Liver (tissue), 3 donors: ENCODE measurements around the gene IER2.

Experiments used
- CTCF ChIP-seq: fragments of 150-350 bp; IDR thresholded peaks from 2 replicates; pipeline ENCODE4 v1.5.1; 2017; ENCODE audit warnings: improper control_type of control experiment, low read depth, low read length; ENCODE audit not compliant: missing input control
- EGR1 ChIP-seq, 2 donors: IDR thresholded peaks; 2 replicates each; pipeline ENCODE4 v1.6.1; 2016 to 2018; ENCODE audit warnings: antibody characterized with exemption in 2 of 2, low read depth in 2 of 2
- GABPA ChIP-seq, 2 donors: IDR thresholded peaks in 1 of 2; conservative IDR thresholded peaks in 1 of 2; 2 replicates each; pipeline ENCODE4 v1.6.1; 2016; ENCODE audit warnings: antibody characterized with exemption in 2 of 2, mild to moderate bottlenecking in 1 of 2, moderate library complexity in 1 of 2
- HNF4A ChIP-seq, 2 donors: conservative IDR thresholded peaks; 2 replicates each; pipeline ENCODE4 v1.6.1; 2016; ENCODE audit warnings: antibody characterized with exemption in 2 of 2, mild to moderate bottlenecking in 2 of 2
- RAD21 ChIP-seq, 2 donors: IDR thresholded peaks; 2 replicates each; pipeline ENCODE4 v1.6.1; 2016; ENCODE audit warnings: antibody characterized with exemption in 2 of 2, mild to moderate bottlenecking in 2 of 2
- REST ChIP-seq: IDR thresholded peaks from 2 replicates; pipeline ENCODE4 v1.6.1; 2016; ENCODE audit warnings: antibody characterized with exemption, mild to moderate bottlenecking
- SP1 ChIP-seq: IDR thresholded peaks from 2 replicates; pipeline ENCODE4 v1.6.1; 2018; ENCODE audit warnings: antibody characterized with exemption, mild to moderate bottlenecking
- YY1 ChIP-seq: IDR thresholded peaks from 2 replicates; pipeline ENCODE4 v1.6.1; 2016; ENCODE audit warnings: antibody characterized with exemption, mild to moderate bottlenecking
- ZBTB33 ChIP-seq: IDR thresholded peaks from 2 replicates; pipeline ENCODE4 v1.6.1; 2016; ENCODE audit warnings: antibody characterized with exemption
- donor health status: healthy.
- donor health status: healthy.

- TF ChIP-seq CTCF = no peak
- TF ChIP-seq GABPA (IDR thresholded peaks at IDR 0.05 in 1 of 2, conservative IDR thresholded peaks at IDR 0.05 in 1 of 2) = no peak
- no peak for TF ChIP-seq SP1
- TF ChIP-seq RAD21 (IDR thresholded peaks at IDR 0.05) = no peak
- TF ChIP-seq ZBTB33 = no peak
- TF ChIP-seq EGR1 (IDR thresholded peaks at IDR 0.05; ENCODE audit: low read depth in 2 of 2) = no peak
- no peak for TF ChIP-seq YY1
- no peak for TF ChIP-seq REST
- no peak for TF ChIP-seq HNF4A (conservative IDR thresholded peaks at IDR 0.05)
Measured at GRCh38 chr19:13150931-13151604, 857 bp downstream of the IER2 start.
